GM12878 (cell line): ENCODE measurements around the gene NLN. TPM values are rescaled to one million over a fixed set of nuclear protein-coding genes. Genes with fewer than 3 reads are reported as not detected.

Experiments used
- ATAC-seq: fragments of 200-7000 bp; cut with Tn5 transposase; 3 replicates; pipeline ENCODE4 v1.9.1; 2020; ENCODE audit warnings: mild to moderate bottlenecking, moderate library complexity
- BruUV-seq: library from RNA; stranded (reverse); fragments of 400-500 nt; replicated peaks from 2 replicates; lab custom pipeline; 2021; lab: Mats Ljungman, UMichigan
- CTCF ChIA-PET: fragments of 300-600 bp; sonication (Branson Sonifier 250); formaldehyde crosslinking; extraction: SDS; loops from one replicate; lab custom pipeline; 2021; ENCODE audit warnings: inconsistent platforms; lab: Yijun Ruan, JAX
- POLR2A ChIA-PET: fragments of 350-600 bp; formaldehyde crosslinking; extraction: SDS; loops from one replicate; lab custom pipeline; 2021; ENCODE audit warnings: inconsistent platforms; lab: Charles Lee
- RAD21 ChIA-PET: fragments of 300-600 bp; sonication (Branson Sonifier 250); formaldehyde crosslinking; loops from one replicate; lab custom pipeline; 2023; ENCODE audit warnings: antibody characterized with exemption; ENCODE audit not compliant: unreplicated experiment; lab: Charles Lee
- SMC1A ChIA-PET: fragments of 300-600 bp; sonication (Branson Sonifier 250); formaldehyde crosslinking; loops from one replicate; lab custom pipeline; 2023; ENCODE audit not compliant: unreplicated experiment, uncharacterized antibody; lab: Charles Lee
- DNase-seq: peaks from one replicate; pipeline ENCODE4 v3.0.0-alpha.2; 2011; ENCODE audit warnings: low read depth, low spot score
- FAIRE-seq: peaks from 3 replicates; lab custom pipeline; 2011; peaks lifted over from hg19 to GRCh38; lab: Jason Lieb, UNC
- H2AFZ ChIP-seq: 2 replicates; pipeline ENCODE4 v1.6.0; 2011; ENCODE audit warnings: low read depth, low read length, control low read depth; ENCODE audit not compliant: control insufficient read depth
- H3K27ac ChIP-seq: 2 replicates; pipeline ENCODE4 v1.5.1; 2011; ENCODE audit warnings: control low read depth; ENCODE audit not compliant: control insufficient read depth, insufficient read depth
- H3K27me3 ChIP-seq, 2 experiments: replicated peaks in 1 of 2; 2 replicates each; pipeline versions ENCODE4 v1.6.0 to v1.6.1; 2011; ENCODE audit warnings: low read length in 1 of 2; ENCODE audit not compliant: control insufficient read depth in 2 of 2, insufficient read depth in 2 of 2
- H3K36me3 ChIP-seq, 2 experiments: 2 replicates each; pipeline ENCODE4 v1.5.1; 2011; ENCODE audit warnings: low read length in 1 of 2; ENCODE audit not compliant: control insufficient read depth in 2 of 2, insufficient read depth in 2 of 2
- H3K4me1 ChIP-seq: 2 replicates; pipeline ENCODE4 v1.6.1; 2011; ENCODE audit warnings: mild to moderate bottlenecking, low read length, moderate library complexity, mixed read lengths; ENCODE audit not compliant: control insufficient read depth, insufficient read depth
- H3K4me2 ChIP-seq: 2 replicates; pipeline ENCODE4 v1.6.0; 2011; ENCODE audit warnings: control low read depth; ENCODE audit not compliant: control insufficient read depth, insufficient read depth
- H3K4me3 ChIP-seq: fragments of 200-600 bp; sonication (generic); 2 replicates; pipeline ENCODE4 v1.5.1; 2016
- H3K79me2 ChIP-seq: 2 replicates; pipeline ENCODE4 v1.6.0; 2011; ENCODE audit warnings: low read length; ENCODE audit not compliant: control insufficient read depth, insufficient read depth
- H3K9ac ChIP-seq: 2 replicates; pipeline ENCODE4 v1.8.0; 2011; ENCODE audit warnings: low read length, control low read depth, mixed read lengths; ENCODE audit not compliant: control insufficient read depth, insufficient read depth
- H3K9me3 ChIP-seq: replicated peaks from 3 replicates; pipeline ENCODE4 v1.5.1; 2011; ENCODE audit warnings: mild to moderate bottlenecking, low read length; ENCODE audit not compliant: control insufficient read depth, insufficient read depth
- H4K20me1 ChIP-seq: 2 replicates; pipeline ENCODE4 v1.6.0; 2011; ENCODE audit not compliant: control insufficient read depth, insufficient read depth
- EGR1 ChIP-seq, 2 experiments: IDR thresholded peaks; 1 replicate in 1 of 2; 2 replicates in 1 of 2; pipeline ENCODE4 v1.6.1; 2011 to 2012; ENCODE audit warnings: low read depth in 2 of 2, low read length in 2 of 2, borderline replicate concordance in 1 of 2, mild to moderate bottlenecking in 1 of 2, moderate library complexity in 1 of 2
- MEF2A ChIP-seq: IDR thresholded peaks from 2 replicates; pipeline ENCODE4 v1.6.1; 2011; ENCODE audit warnings: low read depth, mild to moderate bottlenecking, low read length, moderate library complexity; ENCODE audit not compliant: insufficient read depth
- NFXL1 ChIP-seq: fragments of 450-650 bp; IDR thresholded peaks from 2 replicates; pipeline ENCODE4 v1.6.1; 2017; ENCODE audit warnings: antibody characterized with exemption, mild to moderate bottlenecking, borderline replicate concordance
- PAX5 ChIP-seq: IDR thresholded peaks from 2 replicates; pipeline ENCODE4 v1.6.1; 2011; ENCODE audit warnings: low read depth, low read length, borderline replicate concordance
- RAD51 ChIP-seq: fragments of 450-650 bp; IDR thresholded peaks from 2 replicates; pipeline ENCODE4 v1.6.1; 2016; ENCODE audit warnings: moderate library complexity, mild to moderate bottlenecking, inconsistent platforms
- SUZ12 ChIP-seq: fragments of 200-600 bp; sonication (generic); IDR thresholded peaks from one replicate; pipeline ENCODE4 v1.6.1; 2018; ENCODE audit warnings: antibody characterized with exemption, mild to moderate bottlenecking; ENCODE audit not compliant: unreplicated experiment
- YBX1 ChIP-seq: fragments of 450-650 bp; IDR thresholded peaks from 2 replicates; pipeline ENCODE4 v1.6.1; 2016; ENCODE audit warnings: antibody characterized with exemption
- ZNF207 ChIP-seq: fragments of 450-650 bp; IDR thresholded peaks from 2 replicates; pipeline ENCODE4 v1.6.1; 2014; ENCODE audit warnings: antibody characterized with exemption, mild to moderate bottlenecking, borderline replicate concordance
- ZNF274 ChIP-seq: IDR thresholded peaks from one replicate; pipeline ENCODE4 v1.8.0; 2011; ENCODE audit not compliant: insufficient read length, insufficient read depth
- WGBS: methylation state at CpG from one replicate; pipeline ENCODE4 v1.1.6; 2016; ENCODE audit warnings: low lambda C conversion rate; ENCODE audit not compliant: insufficient replicate concordance, insufficient coverage; ENCODE audit errors: missing lambda C conversion rate; 5-methylcytosine and 5-hydroxymethylcytosine counted together
- in situ Hi-C: fragments of 300-500 bp; cut with MboI; formaldehyde crosslinking; loops from 9 replicates; pipeline ENCODE4 v1.14.3; 2018; ENCODE audit warnings: mixed read lengths
- intact Hi-C: fragments of 100-400 bp; cut with micrococcal nuclease; formaldehyde crosslinking; loops from one replicate; pipeline ENCODE4 v1.14.2; 2022; ENCODE audit not compliant: unreplicated experiment
- polyA plus RNA-seq, 11 experiments: library from polyadenylated mRNA; depleted of rRNA in 4 of 11; unstranded in 6 of 11; stranded (reverse) in 5 of 11; fragments of >200 nt; fragmentation: Nextera tagmentation in 4 of 11; fragmentation: Illumina TruSeq in 1 of 11; extraction: Ambion mirVana in 4 of 11; extraction: Trizol in 1 of 11; gene quantifications; 1 replicate in 1 of 11; 2 replicates in 10 of 11; pipeline versions ENCODE4 v1.2.1 to v1.2.3, GENCODE V29; 2011 to 2016; ENCODE audit warnings: inconsistent platforms in 2 of 11, missing spikeins in 2 of 11, low read depth in 1 of 11
- total RNA-seq, 4 experiments: library from RNA; depleted of rRNA in 3 of 4; stranded (reverse); fragments of >200 nt in 3 of 4; fragmentation: Illumina TruSeq in 1 of 4; extraction: Trizol in 1 of 4; gene quantifications; 2 replicates each; pipeline versions ENCODE4 v1.2.1 to v1.2.3, GENCODE V29; 2013 to 2021
- TF ChIP-seq, protein P1 (sequence below): fragments of 450-650 bp; IDR thresholded peaks from 2 replicates; pipeline ENCODE4 v1.6.1; 2017; ENCODE audit warnings: antibody characterized with exemption, mild to moderate bottlenecking, moderate library complexity

NLN gene
- total and polyA plus RNA-seq, 10 of the 15 experiments (the other 5 are each of a cell fraction or from before 2014, with no cell fraction given), result 6.8 to 56.9 (median 33.3) TPM

- H3K79me2 ChIP-seq, result no peaks in the 10 kb centered on the region
- DNase-seq (no peak), FAIRE-seq (no peak), ATAC-seq (no peak)
- TF ChIP-seq PAX5, result no peak
- TF ChIP-seq RAD51, result no peak
- TF ChIP-seq, protein P1, sequence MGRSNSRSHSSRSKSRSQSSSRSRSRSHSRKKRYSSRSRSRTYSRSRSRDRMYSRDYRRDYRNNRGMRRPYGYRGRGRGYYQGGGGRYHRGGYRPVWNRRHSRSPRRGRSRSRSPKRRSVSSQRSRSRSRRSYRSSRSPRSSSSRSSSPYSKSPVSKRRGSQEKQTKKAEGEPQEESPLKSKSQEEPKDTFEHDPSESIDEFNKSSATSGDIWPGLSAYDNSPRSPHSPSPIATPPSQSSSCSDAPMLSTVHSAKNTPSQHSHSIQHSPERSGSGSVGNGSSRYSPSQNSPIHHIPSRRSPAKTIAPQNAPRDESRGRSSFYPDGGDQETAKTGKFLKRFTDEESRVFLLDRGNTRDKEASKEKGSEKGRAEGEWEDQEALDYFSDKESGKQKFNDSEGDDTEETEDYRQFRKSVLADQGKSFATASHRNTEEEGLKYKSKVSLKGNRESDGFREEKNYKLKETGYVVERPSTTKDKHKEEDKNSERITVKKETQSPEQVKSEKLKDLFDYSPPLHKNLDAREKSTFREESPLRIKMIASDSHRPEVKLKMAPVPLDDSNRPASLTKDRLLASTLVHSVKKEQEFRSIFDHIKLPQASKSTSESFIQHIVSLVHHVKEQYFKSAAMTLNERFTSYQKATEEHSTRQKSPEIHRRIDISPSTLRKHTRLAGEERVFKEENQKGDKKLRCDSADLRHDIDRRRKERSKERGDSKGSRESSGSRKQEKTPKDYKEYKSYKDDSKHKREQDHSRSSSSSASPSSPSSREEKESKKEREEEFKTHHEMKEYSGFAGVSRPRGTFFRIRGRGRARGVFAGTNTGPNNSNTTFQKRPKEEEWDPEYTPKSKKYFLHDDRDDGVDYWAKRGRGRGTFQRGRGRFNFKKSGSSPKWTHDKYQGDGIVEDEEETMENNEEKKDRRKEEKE, result no peak
- TF ChIP-seq ZNF274, result no peak
- TF ChIP-seq MEF2A, result no peak
- no peak for TF ChIP-seq SUZ12
- no peak for TF ChIP-seq EGR1 (IDR thresholded peaks at IDR 0.05; ENCODE audit: borderline replicate concordance in 1 of 2, low read depth in 2 of 2, low read length in 2 of 2)
- TF ChIP-seq YBX1, result no peak
- TF ChIP-seq NFXL1, result no peak
- no peak for TF ChIP-seq ZNF207
- intact Hi-C loops (no loop called here), in situ Hi-C loops (no loop called here)
- no peaks in the 10 kb centered on the region for H4K20me1 ChIP-seq
- no peaks in the 10 kb centered on the region for H3K27me3 ChIP-seq
- SMC1A ChIA-PET, result interaction anchor here (0.8 to 1.3 kb wide), 5 partner anchors 9 to 82 kb away, joined by 3 to 4 read pairs (median 3); no protein-coding TSS in a partner anchor
- peaks cover 2% of the 10 kb centered on the region; the same call in 2 of the 3 replicates for H3K9me3 ChIP-seq
- peaks cover 0 to 7% of the 10 kb centered on the region in 2 experiments; a peak in 1 of 4 replicates for H3K36me3 ChIP-seq
- CTCF ChIA-PET, result interaction anchor here (0.8 to 1.3 kb wide), 2 partner anchors 9 kb away, joined by 4 read pairs; no protein-coding TSS in a partner anchor
- H3K4me2 ChIP-seq, result no peak overlapping the region
- WGBS, result 57% methylated on average over 4 of the region's 5 CpGs
- H3K4me1 ChIP-seq, result no peaks in the 10 kb centered on the region
- H3K4me3 ChIP-seq, result no peak overlapping the region
- H2AFZ ChIP-seq, result no peak overlapping the region; the same call in 1 of the 2 replicates
- RAD21 ChIA-PET, result interaction anchor here (1.1 to 1.5 kb wide), 2 partner anchors 11 to 15 kb away, joined by 3 to 5 read pairs; no protein-coding TSS in a partner anchor
- no TSS peak for BruUV-seq
- no peak overlapping the region for H3K9ac ChIP-seq
- POLR2A ChIA-PET, result interaction anchor here (1.0 kb wide), 1 partner anchor 12 kb away, joined by 3 read pairs; no protein-coding TSS in a partner anchor
- no peak overlapping the region for H3K27ac ChIP-seq
These were observed 86.3 kb downstream of the NLN start for GRCh38 chr5:65808251-65808741.
